ENCODE data around the gene ITK. TPM values are rescaled to one million over a fixed set of nuclear protein-coding genes. Genes with fewer than 3 reads are reported as not detected.
"Not testable (repeated sequence)": the region's sequence is repeated elsewhere in the genome, so short reads cannot be mapped to it uniquely, and the experiment has no call there.

The ITK gene
- polyA plus RNA-seq, 12 donors, result 0.15 to 1.4 (median 0.28) TPM; not detected in 3

- no peak for DNase-seq
These were observed 14.1 kb upstream of the ITK start, which contains the start of gene GARIN3 for GRCh38 chr5:157166214-157167213. Gene GARIN3, minus strand, starts transcription at chr5:157166264. Its CDS starts 96 bp downstream, at chr5:157166168.

- no peak for DNase-seq
These were observed 13.4 kb upstream of the ITK start for GRCh38 chr5:157167214-157167621.

DNA sequence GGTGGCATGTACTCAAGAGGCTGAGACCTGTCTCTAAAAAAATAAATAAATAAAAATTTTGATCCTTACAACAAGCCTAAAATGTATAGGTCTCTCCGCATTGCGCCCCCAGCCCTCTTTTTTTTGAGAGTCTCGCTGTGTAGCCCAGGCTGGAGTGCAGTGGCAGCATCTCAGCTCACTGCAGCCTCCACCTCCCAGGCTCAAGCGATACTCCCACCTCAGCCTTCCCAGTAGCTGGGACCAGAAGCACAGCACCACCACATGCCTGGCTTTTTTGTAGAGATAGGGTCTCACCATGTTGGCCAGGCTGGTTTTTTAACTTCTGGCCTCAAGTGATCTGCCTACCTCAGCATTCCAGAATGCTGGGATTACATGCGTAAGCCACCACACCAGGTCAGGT lies 12.4 kb upstream of the ITK start:
- DNase-seq, result no peak

DNA sequence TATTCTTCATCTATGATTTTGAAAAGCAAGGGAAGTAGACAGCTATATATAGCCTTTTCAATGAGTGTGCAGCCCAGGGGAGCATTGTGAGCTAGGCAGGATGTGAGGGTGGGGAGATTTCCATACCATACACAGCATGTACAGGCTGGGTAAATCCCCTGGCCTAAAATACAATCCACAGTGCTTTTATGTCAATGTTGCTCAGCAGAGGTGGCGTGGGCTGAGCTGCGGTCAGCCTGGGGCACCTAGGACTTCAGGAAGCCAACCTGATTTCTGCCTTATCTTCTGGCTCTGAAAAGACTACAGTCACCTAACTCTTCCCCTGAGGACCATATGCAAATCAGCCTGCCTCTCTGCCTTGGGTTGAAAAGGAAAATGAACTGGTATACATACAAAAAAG lies 8.2 kb upstream of the ITK start:
- no peak for DNase-seq

DNA sequence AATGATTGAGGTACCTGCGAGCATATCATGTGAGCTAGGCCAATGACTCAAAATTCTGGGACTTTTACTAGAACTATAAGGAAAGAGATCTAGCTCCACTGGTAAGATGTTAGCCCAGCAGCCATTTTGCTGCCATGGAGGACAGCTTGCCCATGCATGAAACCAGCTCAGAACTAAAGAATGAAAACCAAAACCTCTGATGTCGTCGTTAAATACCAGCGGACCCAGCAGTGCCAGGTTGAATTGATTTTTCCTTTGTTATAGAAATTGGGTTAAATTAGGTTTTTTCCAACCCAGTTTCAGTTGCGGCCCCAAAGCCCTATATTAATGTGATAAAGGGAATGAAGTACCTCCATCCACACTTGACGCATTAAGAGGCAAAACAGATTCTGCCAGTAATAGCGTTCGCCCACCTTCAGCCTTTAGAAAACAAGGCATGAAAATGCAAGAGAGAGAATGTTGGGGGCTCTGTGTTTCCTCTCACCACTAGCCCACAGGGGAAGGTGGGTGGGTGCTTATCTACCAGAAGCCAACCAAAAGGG lies 5.5 kb upstream of the ITK start:
- no peak for DNase-seq

DNA sequence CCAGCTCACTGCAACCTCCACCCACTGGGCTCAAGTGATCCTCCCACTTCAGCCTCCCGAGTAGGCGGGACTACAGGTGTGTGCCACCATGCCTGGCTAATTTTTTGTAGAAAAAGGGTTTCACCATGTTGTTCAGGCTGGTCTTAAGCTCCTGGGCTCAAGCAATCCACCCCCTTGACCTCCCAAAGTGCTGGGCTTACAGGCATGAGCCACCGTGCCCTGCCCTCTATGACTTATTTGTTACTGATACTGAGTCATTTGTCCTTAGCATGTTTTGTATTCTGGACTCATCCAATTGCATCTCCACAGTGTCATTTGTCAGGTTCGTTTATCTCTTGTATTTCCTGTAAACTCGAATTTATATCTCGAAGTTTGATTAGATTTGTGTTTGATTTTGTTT lies 2.7 kb upstream of the ITK start:
- no peak for DNase-seq

GRCh38 chr5:157178966-157179365 lies 1.7 kb upstream of the ITK start:
- no peak for DNase-seq

DNA sequence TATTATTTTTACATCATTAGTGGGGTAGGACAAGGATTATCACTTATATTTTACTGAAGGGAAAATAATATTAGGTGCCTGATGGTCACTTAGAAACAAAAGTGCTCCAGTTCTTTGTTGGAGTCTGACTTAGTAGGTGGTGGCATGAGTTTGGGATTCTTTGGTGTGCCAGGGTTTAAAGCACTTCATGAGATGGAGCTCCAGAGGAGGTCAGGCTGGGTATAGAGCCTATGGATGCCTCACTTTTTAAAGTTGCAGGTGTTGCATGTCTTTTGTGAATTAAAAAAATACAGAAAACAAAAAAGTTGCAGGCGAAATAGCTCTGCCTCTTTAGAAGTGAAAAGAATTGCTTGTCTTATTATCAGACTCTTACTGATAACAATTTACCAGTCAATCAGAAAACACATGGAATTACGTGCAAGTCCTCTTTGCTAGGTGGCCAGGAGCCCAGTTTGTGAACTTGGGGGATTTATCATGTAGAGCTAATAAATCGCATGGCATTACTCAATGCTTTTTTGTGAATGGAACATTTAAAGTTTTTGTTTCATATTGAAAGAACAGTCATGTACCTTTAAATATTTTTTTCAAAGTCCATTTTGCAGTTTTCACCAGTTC lies 1.6 kb downstream of the ITK start:
- DNase-seq, result no peak

GRCh38 chr5:157184117-157184670 lies 3.6 kb downstream of the ITK start:
- DNase-seq, result no peak

- DNase-seq, result not testable (repeated sequence)
These were observed 4.5 kb downstream of the ITK start for GRCh38 chr5:157185122-157185521.

GRCh38 chr5:157186309-157187045 lies 5.8 kb downstream of the ITK start:
- DNase-seq, result no peak

DNA sequence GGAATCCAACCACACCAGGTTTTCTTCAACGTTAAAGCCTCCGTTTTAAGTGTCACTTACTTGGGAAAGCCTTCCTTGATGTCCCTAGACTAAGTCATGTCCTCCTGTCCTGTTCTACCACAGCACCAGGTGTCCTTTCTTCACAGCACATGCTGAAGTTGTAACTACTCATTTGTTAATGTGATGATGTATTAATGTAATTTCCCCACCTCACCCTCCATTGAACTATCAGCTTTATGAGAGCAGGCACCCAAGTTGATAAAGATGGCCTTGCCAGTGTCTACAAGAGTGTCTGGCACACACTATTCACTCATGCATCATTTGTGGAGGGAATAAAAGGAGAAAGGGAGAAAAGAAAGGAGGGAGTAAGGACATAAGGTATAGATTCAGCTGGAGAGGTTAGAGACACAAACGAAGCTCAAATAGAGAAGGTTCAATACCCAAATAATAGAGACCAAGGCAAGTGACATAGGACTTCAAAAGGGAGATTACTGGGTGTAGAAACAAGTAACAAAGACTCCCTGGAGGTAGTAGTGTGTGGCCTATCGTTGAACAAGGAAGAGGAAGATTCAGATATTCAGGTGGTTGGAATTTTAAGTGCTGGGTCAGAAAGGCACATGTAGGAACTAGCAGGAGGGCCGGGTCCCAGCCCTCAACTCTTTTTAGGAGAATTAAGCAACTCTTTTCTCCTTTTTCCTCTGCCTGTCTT lies 6.6 kb downstream of the ITK start:
- no peak for DNase-seq

DNA sequence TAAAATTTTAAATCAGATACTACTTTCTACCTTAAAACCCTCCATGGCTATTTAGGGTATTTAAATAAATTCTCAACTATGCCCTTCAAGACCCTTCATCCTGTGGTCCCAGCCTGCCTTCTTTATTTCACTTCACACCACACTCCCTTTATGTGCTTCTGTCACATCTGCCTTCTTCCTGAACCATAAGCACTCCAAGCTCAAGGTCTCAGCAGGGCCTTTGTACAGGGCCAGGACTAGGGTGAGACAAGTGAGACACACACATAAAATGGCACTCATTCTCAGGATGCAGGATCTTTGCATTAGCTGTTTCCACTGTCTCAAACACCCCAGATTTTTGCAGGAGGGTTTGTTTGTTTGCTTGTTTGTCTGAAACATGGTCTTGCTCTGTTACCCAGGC lies 7.6 kb downstream of the ITK start:
- DNase-seq, result no peak

DNA sequence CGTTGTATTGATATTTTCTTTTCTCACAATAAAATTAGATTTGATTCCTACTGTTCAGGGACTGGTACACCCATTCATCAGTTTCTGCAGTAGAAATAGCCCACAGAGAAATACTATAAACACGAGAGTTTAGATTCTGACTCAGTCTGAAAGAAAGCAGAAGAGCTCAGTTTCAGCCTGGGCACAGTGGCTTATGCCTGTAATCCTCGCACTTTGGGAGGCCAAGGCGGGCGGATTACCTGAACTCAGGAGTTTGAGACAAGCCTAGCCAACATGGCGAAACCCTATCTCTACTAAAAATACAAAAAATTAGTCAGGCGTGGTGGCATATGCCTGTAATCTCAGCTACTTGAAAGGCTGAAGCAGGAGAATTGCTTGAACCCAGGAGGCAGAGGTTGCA lies 8.6 kb downstream of the ITK start:
- DNase-seq, result no peak

DNA sequence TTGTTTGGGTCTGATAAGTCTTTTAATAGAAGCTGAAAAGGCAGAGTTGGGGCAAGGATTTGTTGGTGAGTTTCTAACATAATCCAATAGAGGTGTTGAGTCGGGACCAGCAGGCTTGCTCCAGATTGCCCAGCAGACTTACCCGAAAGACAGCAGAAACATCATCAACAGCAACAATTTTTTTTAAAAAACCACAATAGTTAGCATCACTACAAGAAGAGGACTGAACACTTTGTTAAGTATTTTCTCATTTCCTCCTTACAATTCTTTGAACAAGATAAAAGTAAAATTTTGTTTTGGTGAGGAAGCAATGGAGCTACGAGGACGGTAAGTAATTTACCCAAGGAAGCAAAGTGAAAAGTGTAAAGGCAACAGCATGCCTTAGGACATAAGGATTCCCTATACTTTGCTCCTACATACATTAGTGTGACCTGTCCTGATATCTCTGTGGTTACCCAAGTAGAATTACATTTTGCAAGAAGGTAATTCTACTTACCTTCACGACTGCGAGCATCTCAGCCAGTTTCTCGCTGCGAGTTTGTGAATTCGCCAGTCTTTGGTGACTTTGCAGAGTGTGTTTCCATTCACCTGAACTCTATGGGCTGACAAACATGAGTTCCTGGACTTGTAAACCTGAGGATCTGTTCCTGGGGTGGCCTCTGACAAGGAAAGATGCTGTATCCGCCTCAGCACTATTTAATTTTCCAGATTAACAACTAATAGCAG lies 13.2 kb downstream of the ITK start:
- DNase-seq, result no peak

DNA sequence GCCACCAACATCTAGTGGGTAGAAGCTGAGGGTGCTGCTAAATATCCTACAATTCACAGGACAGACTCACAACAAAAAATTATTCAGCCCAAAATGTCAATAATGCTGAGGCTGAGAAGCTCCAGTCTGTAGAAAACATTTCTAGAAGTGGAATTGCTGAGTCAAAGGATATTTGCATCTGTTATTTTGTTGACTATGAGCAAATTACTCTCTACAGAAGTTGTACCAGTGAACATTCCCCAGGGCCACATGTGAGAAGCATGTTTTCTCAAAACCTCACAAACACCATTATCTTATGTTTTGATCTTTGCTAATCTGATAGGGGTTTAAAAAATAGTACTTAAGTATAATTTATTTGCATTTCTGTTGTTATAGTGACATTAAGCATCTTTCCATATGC lies 15.4 kb downstream of the ITK start:
- DNase-seq, result no peak

GRCh38 chr5:157197086-157197485 lies 16.4 kb downstream of the ITK start:
- DNase-seq, result no peak

GRCh38 chr5:157198277-157198986 lies 17.8 kb downstream of the ITK start:
- DNase-seq, result no peak

DNA sequence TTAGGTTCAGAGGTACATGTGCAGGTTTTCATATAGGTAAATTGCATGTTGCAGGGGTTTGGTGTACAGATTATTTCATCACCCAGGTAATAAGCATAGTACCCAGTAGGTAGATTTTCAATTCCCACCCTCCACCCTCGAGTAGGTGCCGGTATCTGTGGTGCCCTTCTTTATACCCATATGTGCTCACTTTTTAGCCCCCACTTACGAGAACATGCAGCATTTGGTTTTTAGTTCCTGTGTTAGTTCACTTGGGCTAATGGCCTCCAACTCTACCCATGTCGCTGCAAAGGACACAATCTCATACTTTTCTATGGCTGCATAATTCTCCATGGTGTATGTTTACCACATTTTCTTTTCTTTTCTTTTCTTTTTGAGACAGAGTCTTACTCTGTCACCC lies 21.2 kb downstream of the ITK start:
- no peak for DNase-seq

DNA sequence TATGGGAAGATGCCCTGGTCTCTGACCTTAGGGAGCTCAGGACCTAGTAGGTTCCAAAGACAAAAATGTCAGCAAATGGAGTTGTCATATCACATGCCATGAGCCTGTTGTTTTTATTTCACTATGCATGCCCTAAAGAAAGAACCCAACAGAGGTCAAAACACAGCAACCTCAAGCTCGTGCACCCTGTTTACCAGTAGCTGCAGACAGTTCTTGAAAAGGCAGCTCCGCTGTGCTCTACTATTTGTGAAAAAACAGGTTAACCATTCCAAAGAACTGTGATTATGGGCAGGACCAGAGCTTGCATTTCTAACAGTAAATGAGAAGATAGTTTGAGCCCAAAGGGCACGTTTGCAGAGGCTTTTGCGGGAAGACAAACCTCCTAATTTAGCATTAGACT lies 22.8 kb downstream of the ITK start:
- no peak for DNase-seq
